Fibroblast of skin of right biceps (primary cell): ENCODE data around the gene INHBE.
"Not testable (repeated sequence)": the region's sequence is repeated elsewhere in the genome, so short reads cannot be mapped to it uniquely, and the experiment has no call there.

ENCODE experiments used
- DNase-seq: peaks from one replicate; pipeline ENCODE4 v3.0.0-alpha.2; 2013

The INHBE gene

DNA sequence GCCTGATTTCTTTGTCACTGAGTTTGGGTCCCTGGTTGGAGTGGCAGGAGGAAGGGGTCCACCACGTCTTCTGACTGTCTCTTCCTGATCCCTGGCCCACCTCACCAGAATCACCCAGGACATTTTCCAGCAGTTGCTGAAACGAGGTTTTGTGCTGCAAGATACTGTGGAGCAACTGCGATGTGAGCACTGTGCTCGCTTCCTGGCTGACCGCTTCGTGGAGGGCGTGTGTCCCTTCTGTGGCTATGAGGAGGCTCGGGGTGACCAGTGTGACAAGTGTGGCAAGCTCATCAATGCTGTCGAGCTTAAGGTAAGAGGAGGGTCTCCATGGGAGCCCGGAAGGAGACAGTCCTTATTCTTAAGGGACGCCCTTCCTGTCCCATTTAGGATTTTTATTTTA is 45.1 kb downstream of the INHBE start:
- no peak for DNase-seq

DNA sequence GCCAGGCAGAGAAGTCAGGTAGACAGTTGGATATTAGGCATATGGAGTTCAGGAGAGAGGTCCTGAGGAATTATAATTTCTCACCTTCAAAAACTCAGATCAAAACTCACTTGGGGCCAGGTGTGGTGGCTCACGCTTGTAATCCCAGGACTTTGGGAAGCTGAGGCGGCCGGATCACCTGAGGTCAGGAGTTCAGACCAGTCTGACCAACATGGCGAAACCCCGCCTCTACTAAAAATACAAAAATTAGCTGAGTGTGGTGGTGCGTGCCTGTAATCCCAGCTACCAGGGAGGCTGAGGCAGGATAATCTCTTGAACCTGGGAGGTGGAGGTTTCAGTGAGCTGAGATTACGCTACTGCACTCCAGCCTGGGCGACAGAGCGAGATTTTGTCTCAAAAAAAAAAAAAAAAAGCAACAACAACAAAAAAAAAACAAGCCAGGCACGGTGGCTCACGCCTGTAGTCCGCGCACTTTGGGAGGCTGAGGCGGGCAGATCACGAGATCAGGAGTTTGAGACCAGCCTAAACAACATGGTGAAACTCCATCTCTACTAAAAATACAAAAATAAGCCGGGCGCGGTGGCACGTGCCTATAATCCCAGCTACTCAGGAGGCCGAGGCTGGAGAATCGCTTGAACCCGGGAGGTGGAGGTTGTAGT is 47.3 kb downstream of the INHBE start:
- DNase-seq: not testable (repeated sequence)

DNA sequence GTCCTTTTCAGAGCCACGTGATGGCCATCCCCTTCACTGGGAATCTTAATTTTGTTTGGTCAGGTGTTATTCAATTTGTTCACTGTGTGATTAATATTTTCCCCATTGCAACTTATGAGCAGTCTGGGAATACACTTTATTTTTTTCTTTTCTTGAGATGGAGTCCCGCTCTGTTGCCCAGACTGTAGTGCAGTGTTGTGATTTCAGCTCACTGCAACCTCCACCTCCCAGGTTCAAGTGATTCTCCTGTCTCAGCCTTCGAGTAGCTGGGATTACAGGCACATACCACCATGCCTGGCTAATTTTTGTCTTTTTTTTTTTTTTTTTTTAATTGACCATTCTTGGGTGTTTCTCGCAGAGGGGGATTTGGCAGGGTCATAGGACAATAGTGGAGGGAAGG is 51.4 kb downstream of the INHBE start:
- DNase-seq: not testable (repeated sequence)
